Skin of body (tissue), 3 donors: ENCODE data around the gene ZRANB2. TPM values are rescaled to one million over a fixed set of nuclear protein-coding genes. Genes with fewer than 3 reads are reported as not detected.

Experiments
- DNase-seq: peaks from one replicate; lab custom pipeline; 2025; lab: John Stamatoyannopoulos, UW
- small RNA-seq: library from RNA; depleted of rRNA; stranded (forward); fragments of <200 nt; gene quantifications from one replicate; pipeline ENCODE3, GENCODE V24; 2014; ENCODE audit warnings: low replicate concordance
- total RNA-seq: library from RNA; depleted of rRNA; stranded (reverse); fragments of >200 nt; gene quantifications from one replicate; pipeline ENCODE4 v1.2.3, GENCODE V29; 2014

Gene ZRANB2
- total RNA-seq, 1 donor from 2014 or later: 102 TPM

DNA sequence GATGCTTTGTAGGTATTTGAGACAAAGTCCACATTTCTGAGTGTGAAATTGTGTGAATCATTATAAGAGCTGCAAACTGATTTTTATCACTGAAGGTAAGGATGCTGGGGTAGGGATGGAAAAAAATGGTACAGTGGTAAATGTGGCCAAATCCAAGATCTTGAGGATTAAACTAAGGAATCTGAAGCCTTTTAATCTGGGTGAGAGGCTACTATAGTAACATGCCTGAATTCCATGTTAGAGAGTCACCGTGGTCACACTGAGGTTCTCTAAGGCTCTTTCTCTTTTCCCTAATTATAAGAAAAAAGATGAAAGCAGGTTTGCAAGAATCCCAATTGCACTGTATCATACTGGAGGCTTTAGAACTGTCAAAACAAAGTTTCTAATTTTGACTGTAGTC is 50.8 kb downstream of the ZRANB2 start:
- DNase-seq: no peak

DNA sequence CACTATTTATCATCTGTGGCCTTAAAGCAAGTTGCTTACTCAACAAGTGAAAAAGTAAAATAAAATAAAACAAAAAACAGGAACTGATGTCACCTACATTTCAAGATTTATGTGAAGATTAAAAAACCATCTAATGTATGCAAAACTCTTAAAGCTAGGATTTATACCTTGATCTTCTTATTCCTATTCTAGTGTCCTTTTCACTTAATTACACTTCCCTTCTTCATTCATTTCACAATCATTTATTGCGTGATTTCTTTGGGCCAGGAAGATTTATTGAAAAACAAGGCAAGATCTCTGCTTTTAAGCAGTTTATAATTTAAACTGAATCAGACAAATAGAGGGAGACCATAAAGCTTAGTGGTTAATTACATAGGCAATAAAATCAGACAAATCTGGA is 51.9 kb downstream of the ZRANB2 start:
- no peak for DNase-seq

DNA sequence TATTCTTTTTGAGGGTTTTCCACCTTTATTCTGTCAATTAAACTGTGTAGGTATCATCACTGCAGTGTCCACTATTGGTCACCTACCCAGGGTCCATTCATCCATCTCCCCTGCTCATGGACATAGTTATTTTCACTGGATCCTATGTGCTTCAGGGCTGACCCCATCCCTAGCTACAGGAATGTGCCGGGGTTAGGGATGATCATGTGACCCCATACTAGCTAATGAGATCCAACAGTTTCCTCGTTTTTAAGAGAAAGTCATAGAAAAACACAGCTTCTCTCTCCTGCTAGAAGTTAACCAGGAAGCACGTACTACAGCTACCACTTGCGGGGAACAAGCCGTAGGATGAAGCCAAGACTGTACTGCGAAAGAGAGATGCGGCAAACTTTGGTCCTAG is 52.8 kb downstream of the ZRANB2 start:
- no peak for DNase-seq

DNA sequence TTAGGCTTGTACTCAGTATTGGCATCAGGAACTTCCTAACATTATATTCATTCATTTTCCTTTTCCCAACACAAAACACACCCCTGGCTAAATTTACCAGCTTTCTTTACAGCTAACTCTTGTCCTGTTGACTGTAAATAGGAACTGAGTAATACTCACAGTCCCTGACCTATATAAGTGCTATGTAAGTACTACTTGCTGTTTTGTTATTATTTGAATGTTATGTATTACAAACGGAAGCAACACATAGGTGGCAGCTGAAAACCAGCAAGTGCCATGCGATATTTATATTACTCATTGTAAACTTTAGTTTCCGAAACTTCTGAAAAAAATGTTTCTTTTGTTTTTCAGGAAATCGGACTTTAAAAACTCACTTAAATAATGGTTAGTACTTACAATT is 54.7 kb downstream of the ZRANB2 start:
- no peak for DNase-seq

DNA sequence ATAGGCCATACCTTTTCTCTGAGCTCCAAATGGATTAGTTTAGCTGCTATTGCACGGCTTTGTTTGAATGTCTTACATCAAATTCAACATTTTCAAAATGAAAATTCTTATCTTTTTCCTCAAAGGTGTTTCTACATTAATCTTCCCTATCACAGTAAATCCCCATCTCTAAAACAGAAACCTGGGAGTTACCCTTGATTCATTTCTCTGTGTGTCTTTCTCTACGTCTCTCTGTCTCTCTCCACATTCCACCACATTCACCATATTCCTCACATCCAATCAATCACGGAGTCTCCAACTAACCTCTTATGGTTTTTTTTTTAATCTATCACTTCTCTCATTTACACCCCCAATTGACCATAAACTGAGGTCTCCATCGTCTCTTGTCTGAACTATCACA is 57.3 kb downstream of the ZRANB2 start:
- DNase-seq: no peak

DNA sequence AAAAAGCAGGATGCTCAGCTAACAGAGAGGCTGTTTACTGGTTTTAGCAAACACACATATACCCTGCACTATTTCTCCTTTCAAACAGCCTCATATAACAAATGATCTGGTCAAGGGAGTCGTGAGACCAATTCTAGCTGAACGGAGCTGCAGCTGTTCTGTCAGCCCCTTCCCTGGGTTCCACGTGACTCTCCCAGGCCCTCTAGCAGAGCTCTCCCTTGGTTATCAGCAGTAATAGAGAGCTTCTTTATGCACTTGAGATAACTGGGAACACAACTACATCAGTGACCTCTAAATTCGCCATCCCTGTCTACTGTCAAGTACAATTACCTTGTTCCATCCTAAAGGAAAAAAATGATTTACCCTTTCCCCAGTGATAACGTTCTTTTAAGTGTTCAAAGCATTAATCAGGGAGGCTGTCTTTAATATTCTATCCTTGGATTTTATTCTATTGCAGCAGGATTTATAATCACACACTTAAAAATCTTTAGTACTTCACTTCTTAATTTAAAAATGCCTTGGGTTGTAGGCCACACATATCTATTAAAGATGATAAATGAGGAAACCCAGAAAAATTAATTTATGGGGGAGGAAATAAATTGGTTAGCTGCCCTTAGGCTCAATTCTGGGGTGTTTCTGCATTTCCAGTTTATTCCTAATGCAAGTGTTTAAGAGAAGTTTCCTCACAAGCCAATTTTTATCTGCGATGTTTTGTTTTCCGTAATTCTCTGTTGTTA is 61.4 kb downstream of the ZRANB2 start:
- no peak for DNase-seq

GRCh38 chr1:71018791-71019190 is 62.0 kb downstream of the ZRANB2 start:
- DNase-seq: no peak

GRCh38 chr1:71015745-71016144 is 65.1 kb downstream of the ZRANB2 start:
- DNase-seq: no peak

DNA sequence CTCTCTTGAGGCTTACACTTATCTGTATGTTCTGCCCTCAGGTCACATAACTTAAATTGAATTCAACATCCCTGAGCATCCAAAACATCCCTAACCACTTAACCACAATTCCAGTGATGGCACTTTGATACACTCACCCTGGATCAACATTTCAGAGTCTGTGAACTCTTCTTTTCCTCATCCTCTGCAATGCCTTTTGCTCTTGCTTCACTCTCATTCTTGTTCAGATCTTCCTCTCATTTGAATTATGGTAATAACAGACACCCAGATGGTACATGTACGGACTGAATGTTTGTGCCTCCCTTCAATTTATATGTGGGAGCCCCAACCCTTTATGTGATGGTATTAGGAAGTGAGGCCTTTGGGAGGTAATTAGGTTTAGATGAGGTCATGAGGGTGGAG is 66.7 kb downstream of the ZRANB2 start:
- no peak for DNase-seq

Small RNAs within 50 kb of the gene (small RNA-seq; reads per million reads assigned to genes)
- 990 reads per million, percentile 99 among the genes with 10 or more reads in this experiment for gene MIR186

Other genes starting within 250 kb of the ZRANB2 start
- 18.2 TPM for gene PTGER3, start 33.2 kb downstream of the ZRANB2 start, total RNA-seq